GM12873 (cell line): Measurements from ENCODE around the gene ZNF236.

Experiments used
- CTCF ChIP-seq: IDR thresholded peaks from 2 replicates; pipeline ENCODE4 v1.5.1; 2012; ENCODE audit warnings: low read depth, mild to moderate bottlenecking, moderate library complexity, low read length, control low read depth; ENCODE audit not compliant: insufficient read depth; ENCODE audit errors: missing control alignments

ZNF236 gene

DNA sequence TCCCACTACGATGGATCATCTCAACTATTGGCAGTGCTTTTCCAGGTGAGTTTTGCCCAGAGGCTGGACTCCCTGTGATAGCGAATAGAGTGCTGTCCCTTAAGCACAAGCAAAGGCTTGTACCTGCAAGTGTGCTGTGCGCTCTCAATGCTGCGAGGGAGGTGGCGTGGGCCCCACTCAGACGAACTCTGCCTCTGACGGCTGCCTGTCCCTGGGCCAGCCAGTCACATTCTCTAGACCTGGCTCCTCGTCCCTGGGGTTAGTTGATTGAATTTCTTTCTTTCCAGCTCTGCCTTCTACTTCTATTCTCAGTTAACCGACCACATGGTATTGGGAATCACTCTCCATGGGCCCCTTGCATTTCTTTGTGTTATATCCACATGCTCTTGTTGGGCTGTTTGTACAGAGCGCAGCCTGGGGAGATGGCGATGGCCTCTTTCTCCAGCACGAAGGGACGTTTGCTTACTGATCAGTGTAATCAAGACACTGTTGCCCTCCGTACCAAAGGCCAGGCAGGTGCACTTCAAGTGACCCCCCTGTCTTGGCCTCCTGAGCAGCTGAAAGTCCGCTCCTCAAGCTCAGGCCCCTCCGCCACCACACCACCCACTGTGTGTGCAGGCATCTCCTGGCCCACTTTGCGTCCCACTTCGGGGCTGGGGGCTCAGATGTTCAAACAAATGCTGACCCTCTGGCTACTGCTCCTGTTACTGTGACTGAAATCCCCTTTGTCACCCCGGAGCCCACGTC is 151.3 kb downstream of the ZNF236 start:
- TF ChIP-seq CTCF = no peak

DNA sequence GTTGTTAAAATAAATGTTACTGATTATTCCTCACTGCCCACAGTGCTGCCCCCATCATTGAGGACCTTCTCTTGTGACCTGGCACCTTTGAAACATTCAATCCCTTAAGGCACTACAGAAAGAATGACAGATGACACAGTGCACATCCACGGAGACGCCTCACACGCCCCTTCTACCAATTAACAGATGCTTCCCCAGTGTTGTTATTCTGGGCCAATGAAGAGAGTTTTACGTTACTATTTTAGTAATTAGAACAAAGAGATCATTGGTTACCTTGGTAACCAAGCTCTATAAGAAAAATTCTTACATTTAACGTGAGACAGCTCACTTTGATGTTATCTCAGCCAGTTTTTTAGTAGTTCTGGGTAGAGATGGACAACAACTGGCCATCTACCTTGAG is 152.0 kb downstream of the ZNF236 start:
- TF ChIP-seq CTCF = no peak

GRCh38 chr18:76975577-76976110 is 153.3 kb downstream of the ZNF236 start:
- TF ChIP-seq CTCF = no peak

- TF ChIP-seq CTCF = no peak
These were observed 154.8 kb downstream of the ZNF236 start for GRCh38 chr18:76977108-76977621.

DNA sequence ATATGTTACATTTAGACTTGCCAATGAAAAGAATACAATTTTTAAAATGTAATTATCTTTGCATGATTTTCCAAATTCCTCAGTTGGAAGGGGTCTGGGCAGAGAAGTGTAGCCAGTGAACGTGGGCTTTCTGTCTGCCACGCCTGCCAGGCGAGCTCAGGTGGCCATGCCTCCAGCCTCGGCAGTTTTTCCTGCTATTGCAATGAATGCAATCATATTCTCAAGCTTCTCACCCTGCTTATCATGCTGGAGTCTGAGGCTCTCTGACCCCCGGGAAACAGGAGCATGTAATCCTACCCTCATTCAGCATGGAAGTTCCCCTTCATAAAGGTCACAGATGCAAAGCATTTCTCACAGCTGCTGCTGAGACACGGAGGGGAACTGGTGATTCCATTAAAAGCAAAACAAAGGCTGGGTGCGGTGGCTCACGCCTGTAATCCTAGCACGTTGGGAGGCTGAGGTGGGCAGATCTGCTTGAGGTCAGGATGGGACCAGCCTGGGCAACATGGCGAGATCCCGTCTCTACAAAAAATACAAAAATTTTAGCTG is 155.4 kb downstream of the ZNF236 start:
- no peak for TF ChIP-seq CTCF

GRCh38 chr18:76978616-76979015 is 156.3 kb downstream of the ZNF236 start:
- TF ChIP-seq CTCF = no peak

DNA sequence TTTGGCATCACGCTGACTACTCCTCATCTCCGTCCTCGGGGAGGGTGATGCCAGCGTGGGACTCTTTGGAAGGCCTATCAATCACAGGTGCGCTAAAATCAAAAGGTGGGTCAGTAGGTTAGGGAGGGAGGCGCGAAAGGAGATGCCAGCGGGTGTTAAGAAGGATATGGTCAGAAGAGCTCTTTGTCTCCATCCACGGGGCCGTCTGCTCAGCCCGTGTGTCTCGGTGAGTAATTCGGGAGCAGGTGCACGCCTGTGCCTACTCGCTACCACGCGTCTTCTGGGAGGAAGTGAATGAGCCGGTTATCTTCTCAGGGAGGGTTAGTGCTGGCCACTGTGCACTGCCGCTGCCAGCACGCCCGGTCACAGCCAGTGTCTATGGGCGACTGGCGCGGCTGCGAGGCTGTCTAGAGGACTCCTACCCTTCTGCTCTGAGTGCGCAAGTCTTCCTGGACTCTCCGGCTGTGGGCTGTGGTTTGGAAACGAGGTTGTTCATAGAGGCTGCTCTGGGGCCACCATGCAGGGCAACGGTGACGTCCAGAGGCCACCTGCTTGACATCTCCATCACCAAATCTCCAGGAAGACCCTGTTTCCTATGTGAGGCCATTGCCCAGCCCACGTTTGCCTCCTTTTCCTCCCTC is 156.9 kb downstream of the ZNF236 start:
- no peak for TF ChIP-seq CTCF
